ENCODE data around the gene TPT1.
"Not testable (repeated sequence)": the region's sequence is repeated elsewhere in the genome, so short reads cannot be mapped to it uniquely, and the experiment has no call there.

Gene TPT1

GRCh38 chr13:45367358-45367757 lies 26.4 kb upstream of the TPT1 start:
- peak; percentile 87 for DNase-seq (ENCODE audit: low read depth)

GRCh38 chr13:45365558-45365885 lies 24.5 kb upstream of the TPT1 start:
- DNase-seq (ENCODE audit: low read depth), result no peak

GRCh38 chr13:45364876-45365557 lies 24.0 kb upstream of the TPT1 start:
- DNase-seq (ENCODE audit: low read depth), result no peak

- DNase-seq (ENCODE audit: low read depth), result no peak
These were observed 22.0 kb upstream of the TPT1 start for GRCh38 chr13:45362939-45363338.

GRCh38 chr13:45361596-45362206 lies 20.7 kb upstream of the TPT1 start:
- no peak for DNase-seq (ENCODE audit: low read depth)

- no peak for DNase-seq (ENCODE audit: low read depth)
These were observed 16.1 kb upstream of the TPT1 start for GRCh38 chr13:45356966-45357672.

- DNase-seq (ENCODE audit: low read depth), result no peak
These were observed 12.9 kb upstream of the TPT1 start for GRCh38 chr13:45353895-45354294.

GRCh38 chr13:45352031-45352430 lies 11.0 kb upstream of the TPT1 start:
- no peak for DNase-seq (ENCODE audit: low read depth)

GRCh38 chr13:45350152-45350551 lies 9.2 kb upstream of the TPT1 start:
- DNase-seq (ENCODE audit: low read depth), result no peak

- DNase-seq (ENCODE audit: low read depth), result no peak
These were observed 8.5 kb upstream of the TPT1 start for GRCh38 chr13:45349438-45349837.

- not testable (repeated sequence) for DNase-seq (ENCODE audit: low read depth)
These were observed 3.1 kb upstream of the TPT1 start for GRCh38 chr13:45344064-45344463.

- not testable (repeated sequence) for DNase-seq (ENCODE audit: low read depth)
These were observed 2.1 kb upstream of the TPT1 start for GRCh38 chr13:45343102-45343501.

GRCh38 chr13:45342668-45343067 lies 1.7 kb upstream of the TPT1 start:
- DNase-seq (ENCODE audit: low read depth), result not testable (repeated sequence)

- no peak for DNase-seq (ENCODE audit: low read depth)
These were observed 967 bp upstream of the TPT1 start for GRCh38 chr13:45341799-45342500.

GRCh38 chr13:45340422-45341033 lies 455 bp downstream of the TPT1 start:
- peak; percentile 71 for DNase-seq (ENCODE audit: low read depth)

- DNase-seq (ENCODE audit: low read depth), result peak; percentile 27
These were observed 1.1 kb downstream of the TPT1 start for GRCh38 chr13:45339867-45340266.

GRCh38 chr13:45339399-45339798 lies 1.6 kb downstream of the TPT1 start:
- DNase-seq (ENCODE audit: low read depth), result no peak

GRCh38 chr13:45337803-45338202 lies 3.2 kb downstream of the TPT1 start:
- no peak for DNase-seq (ENCODE audit: low read depth)

- DNase-seq (ENCODE audit: low read depth), result no peak
These were observed 3.6 kb downstream of the TPT1 start for GRCh38 chr13:45337395-45337794.

GRCh38 chr13:45336025-45336800 lies 4.8 kb downstream of the TPT1 start:
- DNase-seq (ENCODE audit: low read depth), result no peak

- DNase-seq (ENCODE audit: low read depth), result no peak
These were observed 5.5 kb downstream of the TPT1 start for GRCh38 chr13:45335397-45336024.
